Nucleus accumbens (tissue), 56 donors: ENCODE measurements around the gene NFE2L2.
"Not testable (repeated sequence)": the region's sequence is repeated elsewhere in the genome, so short reads cannot be mapped to it uniquely, and the experiment has no call there.

Source experiments
- DNase-seq, 56 donors: peaks; one replicate each; lab custom pipeline; 2025; lab: John Stamatoyannopoulos, UW

The NFE2L2 gene

DNA sequence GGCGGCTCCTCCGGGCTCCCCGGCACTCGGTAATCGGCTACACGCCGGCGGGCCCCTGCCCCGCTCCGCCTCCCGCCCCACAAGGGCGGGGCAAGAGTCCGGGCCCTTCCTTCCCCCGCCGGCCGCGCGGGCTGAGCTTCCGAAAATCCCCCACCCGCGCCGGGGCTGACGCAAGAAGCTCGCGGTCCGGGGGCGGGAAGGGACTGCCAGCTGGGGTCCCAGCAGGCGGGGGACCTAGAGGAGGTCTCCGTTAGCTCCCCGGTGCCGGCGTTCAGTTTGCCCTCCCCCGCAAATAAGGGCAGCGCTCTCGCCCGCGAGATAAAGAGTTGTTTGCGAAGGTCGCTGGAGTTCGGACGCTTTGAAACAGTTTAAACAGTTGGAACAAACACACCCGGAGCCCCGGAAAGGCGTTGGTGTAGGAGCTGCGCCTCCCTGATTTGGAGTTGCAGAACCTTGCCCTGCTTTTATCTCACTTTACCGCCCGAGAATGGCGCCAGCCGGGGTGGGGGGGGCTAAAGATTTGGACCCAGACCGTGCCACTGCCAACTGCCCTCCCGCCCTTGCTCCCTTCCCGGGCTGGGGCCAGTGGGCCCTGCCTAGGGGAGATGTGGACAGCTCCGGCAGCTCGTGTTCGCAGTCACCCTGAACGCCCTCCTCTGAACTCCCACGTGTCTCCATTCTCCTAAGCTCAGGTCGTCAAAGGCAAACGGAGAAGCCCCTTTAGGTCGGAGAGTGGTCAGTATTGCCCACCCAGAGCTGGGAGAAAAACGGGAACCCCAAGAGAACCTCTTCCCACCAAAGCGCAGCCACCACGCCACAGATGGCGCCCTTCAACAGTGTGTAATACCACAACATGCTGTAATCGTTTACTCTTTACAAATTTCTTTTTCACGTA is at the start of gene NFE2L2:
NFE2L2 (minus strand) TSS at position 35 of the 895 bp plus-strand sequence. CDS start 151 bp downstream, outside the sequence.
- peak in 55 of 56 donors; percentile 56 to 97 (median 86) for DNase-seq

- DNase-seq, result no peak
These were observed 49.7 kb upstream of the NFE2L2 start for GRCh38 chr2:177314194-177314593.

GRCh38 chr2:177313162-177313781 is 48.7 kb upstream of the NFE2L2 start:
- no peak for DNase-seq

- DNase-seq, result no peak
These were observed 48.0 kb upstream of the NFE2L2 start for GRCh38 chr2:177312562-177312961.

DNA sequence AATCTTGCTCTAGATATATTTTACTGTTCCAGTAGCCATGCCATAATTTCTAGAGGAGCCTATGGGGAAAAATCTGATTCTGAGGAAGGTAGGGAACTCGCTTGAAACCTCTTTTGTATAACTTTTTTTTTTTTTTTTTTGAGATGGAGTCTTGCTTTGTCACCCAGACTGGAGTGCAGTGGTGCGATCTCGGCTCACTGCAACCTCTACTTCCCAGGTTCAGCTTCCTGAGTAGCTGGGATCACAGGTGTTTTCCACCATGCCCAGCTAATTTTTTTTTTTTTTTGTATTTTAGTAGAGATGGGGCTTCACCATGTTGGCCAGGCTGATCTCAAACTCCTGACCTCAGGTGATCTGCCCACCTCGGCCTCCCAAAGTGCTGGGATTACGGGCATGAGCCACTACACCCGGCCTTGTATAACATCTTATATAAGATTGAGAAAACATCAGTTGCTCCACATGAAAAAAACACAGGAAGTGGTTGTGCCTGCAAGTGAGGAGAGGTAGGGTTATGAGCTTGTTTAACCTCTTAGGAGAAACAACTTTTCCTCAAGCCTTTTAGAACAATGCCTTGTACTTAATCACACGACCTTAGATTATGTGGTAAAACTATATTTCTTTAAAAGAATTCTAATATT is 45.3 kb upstream of the NFE2L2 start:
- not testable (repeated sequence) for DNase-seq

DNA sequence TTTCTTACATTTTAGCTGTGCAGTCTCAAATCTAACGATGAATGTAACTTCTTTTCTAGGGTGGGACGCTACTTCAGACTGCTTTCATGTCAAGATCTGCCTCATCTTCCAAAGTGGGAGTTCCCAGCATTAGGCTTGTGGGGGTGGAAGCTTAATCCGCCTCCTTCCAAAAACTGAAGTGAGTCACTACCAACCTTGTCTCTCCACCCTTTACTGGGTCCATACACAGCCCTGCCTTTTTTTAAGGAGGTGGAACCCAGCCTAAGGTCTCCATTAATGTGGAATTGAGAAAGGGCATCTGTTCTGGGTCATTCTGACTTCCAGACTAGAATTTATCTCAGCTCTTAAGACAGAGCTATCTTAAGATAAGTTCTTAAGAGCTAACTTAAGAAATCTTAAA is 42.0 kb upstream of the NFE2L2 start:
- peak in 9 of 56 donors; percentile 10 to 40 (median 20) for DNase-seq

- DNase-seq, result no peak
These were observed 39.4 kb upstream of the NFE2L2 start for GRCh38 chr2:177303939-177304338.

- DNase-seq, result no peak
These were observed 38.0 kb upstream of the NFE2L2 start for GRCh38 chr2:177302552-177302951.

- no peak for DNase-seq
These were observed 33.7 kb upstream of the NFE2L2 start for GRCh38 chr2:177298191-177298590.

DNA sequence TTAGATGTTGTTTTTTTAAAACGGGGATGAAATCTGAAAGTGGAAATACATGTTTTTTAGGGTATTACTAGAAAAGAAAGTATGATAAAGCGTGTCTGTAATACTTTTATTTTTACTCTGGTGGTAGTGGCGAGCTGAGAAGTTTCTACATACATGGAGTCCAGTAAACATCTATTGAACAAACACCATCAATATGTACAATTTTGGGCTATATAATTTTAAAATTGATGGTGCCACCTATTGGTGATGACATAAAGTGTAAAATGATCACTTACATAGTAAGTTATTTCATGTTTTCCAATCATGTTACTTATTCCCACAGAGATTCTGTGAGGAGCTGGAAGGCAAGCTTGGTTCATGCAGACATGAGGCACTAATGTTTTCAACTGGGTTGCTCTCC is 31.5 kb upstream of the NFE2L2 start:
- DNase-seq, result no peak

DNA sequence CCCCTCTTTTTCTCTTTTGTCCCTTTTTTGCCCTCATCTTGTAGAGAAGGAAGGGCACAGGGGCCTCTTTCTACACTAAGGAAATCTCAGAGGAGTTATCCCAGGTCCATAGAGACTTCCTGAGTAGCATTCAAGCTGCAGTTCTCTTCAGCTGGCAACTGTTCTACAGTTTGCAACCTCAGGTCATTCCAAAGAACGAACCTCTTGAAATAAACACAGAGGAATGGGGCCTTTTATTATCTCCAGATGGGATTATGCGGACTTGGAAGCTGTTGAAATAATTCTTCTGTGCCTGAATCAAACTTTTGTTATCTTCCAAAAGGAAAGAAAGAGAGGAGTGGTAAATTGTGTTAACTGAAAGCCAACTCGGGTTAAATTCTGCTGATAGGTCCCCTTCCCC is 31.0 kb upstream of the NFE2L2 start:
- DNase-seq, result no peak

DNA sequence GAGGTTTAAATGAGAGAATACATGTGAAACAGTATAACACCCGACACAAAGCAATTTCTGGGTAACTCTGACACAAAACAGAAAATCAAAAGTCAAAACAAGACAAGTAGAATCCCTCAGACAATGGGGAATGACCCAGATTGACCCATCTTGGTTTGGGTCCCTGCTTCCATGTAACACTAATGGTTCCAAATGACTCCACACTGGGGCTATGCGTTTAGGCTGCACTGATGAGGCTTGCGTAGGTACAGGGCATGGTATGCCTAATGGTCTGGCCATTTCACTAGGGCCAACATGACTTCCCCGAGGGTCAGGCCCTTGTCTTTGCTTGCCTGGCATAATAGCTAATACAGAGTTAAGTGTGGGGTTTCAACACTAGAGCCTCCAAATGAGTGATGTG is 27.2 kb upstream of the NFE2L2 start:
- DNase-seq, result no peak

DNA sequence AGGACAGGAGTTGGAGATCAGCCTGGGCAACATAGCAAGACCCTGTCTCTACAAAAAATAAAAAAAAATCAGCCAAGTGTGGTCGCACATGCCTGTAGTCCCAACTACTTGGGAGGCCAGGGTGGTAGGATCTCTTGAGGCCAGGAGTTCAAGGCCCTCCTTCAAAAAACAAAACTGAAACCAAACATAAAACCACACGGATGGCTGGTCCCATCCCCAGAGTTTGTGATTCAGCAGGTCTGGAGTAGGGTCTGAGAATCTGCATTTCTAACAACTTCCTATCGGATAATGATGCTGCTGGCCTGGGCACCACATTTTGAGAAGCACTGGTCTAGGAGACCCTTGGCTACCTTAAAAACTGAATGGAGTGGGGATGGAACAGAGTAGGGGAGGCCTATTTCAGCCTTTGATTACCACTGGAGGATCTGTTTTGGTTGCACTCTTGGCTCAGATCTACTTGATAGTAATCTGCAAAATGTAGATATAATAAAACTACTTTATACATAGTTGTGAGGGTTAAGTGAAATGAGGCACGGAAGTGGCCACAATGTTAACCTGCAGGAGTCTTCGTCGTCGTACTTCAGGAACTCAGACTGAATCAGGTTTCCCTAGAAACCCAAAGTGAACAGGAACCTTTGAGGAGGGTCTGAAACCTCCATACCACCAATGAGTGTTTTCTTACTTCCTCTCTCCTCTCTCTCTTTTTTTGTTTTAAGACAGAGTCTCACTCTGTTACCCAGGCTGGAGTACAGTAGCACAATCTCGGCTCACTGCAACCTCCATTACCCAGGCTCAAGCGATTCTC is 25.5 kb upstream of the NFE2L2 start:
- DNase-seq, result no peak

- no peak for DNase-seq
These were observed 23.3 kb upstream of the NFE2L2 start for GRCh38 chr2:177287814-177288213.

GRCh38 chr2:177285892-177286715 is 21.6 kb upstream of the NFE2L2 start:
- DNase-seq, result no peak

- no peak for DNase-seq
These were observed 20.0 kb upstream of the NFE2L2 start for GRCh38 chr2:177284531-177284930.

DNA sequence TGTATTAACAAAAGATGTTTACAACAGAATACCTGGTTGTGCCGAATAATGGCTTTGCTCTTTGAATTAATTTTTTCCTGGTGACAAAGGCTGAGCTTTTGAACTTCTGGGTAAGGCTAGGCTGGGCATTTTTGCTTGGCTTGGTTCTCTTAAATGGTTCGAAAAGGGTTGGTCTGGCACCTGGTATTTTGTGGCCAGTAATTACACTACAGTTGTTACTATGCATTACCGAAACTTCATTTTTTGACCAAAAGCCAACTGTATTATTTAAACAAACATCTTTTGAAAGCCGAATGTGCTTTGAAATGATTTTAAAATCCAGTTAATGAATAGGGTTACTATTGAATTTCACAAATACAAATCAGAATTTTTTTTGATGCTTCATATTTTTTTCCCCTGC is 19.4 kb upstream of the NFE2L2 start:
- no peak for DNase-seq

DNA sequence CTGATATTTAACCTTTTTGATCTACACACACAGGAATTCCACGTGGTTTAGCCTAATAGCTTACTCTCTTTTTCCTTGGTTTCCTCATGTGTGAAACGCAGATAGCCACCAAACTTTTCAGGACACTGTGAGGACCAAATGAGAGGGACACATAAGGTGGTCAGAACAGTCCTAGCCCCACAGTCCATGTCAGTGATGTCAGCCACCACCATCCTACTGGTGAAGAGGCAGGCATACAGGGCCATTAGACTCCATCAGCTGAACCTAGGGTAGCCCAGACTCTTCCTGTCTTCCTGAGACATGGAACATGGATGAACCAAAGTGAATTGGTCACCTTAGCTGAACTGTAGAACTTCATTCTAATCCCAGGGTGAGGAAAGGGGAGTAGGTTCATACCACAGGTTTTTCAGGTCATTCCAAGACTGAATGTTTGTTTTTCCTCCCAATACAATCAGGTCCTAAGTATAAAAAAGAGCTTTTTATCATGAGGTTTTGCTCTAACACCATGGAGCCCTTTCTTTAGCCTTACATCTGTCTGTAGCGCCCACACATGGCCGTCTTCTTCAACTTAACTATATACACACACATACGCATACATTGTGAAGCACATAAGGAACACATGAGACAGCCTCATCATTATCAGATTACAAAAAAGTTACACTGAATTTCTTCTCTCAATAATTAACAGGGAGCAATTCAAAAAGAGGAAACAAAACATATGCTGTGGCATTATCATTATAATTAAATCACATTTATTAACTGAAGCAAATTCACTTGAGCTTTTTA is 18.5 kb upstream of the NFE2L2 start:
- DNase-seq, result no peak

DNA sequence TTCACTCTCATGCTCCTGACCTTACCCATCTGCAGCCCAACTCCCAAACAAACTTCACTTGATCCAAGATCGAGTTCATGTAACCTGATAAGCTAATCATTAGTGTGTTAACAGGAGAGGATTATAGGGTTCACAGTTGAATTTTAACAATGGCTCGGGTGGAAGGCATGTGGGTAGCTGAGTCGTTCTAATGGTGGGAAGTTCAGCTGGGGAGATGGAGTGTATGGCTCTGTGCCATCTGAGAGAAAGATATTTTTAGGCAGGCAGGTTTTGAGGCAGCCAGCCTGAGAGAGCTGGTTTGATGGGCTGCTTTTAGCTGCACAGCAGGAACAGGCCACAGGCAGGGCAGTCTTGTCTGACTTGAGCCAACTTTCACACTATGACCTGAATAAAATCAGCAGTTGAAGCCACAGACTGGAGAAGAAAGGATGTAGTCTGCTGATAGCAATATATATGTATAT is 17.7 kb upstream of the NFE2L2 start:
- peak in 3 of 56 donors; percentile 1 to 4 (median 2) for DNase-seq
